Gastrocnemius medialis (tissue), 4 donors: ENCODE data around the gene GJB3.

Source experiments
- POLR2A ChIP-seq, 2 donors: fragments of 450-650 bp; IDR thresholded peaks; one replicate each; pipeline ENCODE4 v1.6.1; 2017; ENCODE audit warnings: antibody characterized with exemption in 2 of 2, mild to moderate bottlenecking in 2 of 2, moderate library complexity in 2 of 2
- TF ChIP-seq, protein P1 (sequence below), 5 experiments: fragments of 450-650 bp in 3 of 5; fragments of 200-600 bp in 2 of 5; sonication (generic) in 2 of 5; IDR thresholded peaks in 4 of 5; conservative IDR thresholded peaks in 1 of 5; 1 replicate in 4 of 5; 2 replicates in 1 of 5; pipeline ENCODE4 v1.5.1; 2016 to 2019; ENCODE audit warnings: antibody characterized with exemption in 5 of 5, mild to moderate bottlenecking in 3 of 5, moderate library complexity in 3 of 5

DNA sequence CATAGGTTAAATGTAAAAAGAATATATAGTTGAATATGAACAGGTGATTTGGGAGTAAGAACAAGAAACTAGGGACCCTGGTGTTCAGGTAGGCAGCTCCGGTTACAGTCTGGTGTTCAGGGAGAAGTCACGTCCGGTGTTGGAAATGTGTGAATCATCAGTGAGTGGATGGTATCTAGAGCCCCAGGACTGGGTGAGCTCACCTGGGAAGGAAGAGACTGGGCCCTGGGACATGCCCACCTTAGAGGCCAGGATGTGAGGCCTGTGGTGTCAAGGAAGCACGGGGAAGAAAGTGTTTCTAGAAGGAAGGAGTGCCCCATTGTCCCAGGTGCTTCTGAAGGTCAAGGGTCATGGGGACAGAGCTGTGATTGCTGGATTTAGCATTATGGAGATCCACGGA is 1.5 kb upstream of the GJB3 start:
- TF ChIP-seq, protein P1, sequence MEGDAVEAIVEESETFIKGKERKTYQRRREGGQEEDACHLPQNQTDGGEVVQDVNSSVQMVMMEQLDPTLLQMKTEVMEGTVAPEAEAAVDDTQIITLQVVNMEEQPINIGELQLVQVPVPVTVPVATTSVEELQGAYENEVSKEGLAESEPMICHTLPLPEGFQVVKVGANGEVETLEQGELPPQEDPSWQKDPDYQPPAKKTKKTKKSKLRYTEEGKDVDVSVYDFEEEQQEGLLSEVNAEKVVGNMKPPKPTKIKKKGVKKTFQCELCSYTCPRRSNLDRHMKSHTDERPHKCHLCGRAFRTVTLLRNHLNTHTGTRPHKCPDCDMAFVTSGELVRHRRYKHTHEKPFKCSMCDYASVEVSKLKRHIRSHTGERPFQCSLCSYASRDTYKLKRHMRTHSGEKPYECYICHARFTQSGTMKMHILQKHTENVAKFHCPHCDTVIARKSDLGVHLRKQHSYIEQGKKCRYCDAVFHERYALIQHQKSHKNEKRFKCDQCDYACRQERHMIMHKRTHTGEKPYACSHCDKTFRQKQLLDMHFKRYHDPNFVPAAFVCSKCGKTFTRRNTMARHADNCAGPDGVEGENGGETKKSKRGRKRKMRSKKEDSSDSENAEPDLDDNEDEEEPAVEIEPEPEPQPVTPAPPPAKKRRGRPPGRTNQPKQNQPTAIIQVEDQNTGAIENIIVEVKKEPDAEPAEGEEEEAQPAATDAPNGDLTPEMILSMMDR (IDR thresholded peaks at IDR 0.05 in 4 of 5, conservative IDR thresholded peaks at IDR 0.05 in 1 of 5) = no peak
- TF ChIP-seq POLR2A (IDR thresholded peaks at IDR 0.05) = no peak
